COLO829 (cell line): ENCODE results near the gene ELL.

Experiments used
- DNase-seq: peaks from one replicate; pipeline ENCODE4 v3.0.0; 2012; ENCODE audit warnings: low spot score

Gene ELL

GRCh38 chr19:18504886-18505610, 16.8 kb downstream of the ELL start:
- no peak for DNase-seq

GRCh38 chr19:18503971-18504885, 17.6 kb downstream of the ELL start:
- no peak for DNase-seq

GRCh38 chr19:18503337-18503970, 18.4 kb downstream of the ELL start:
- no peak for DNase-seq

GRCh38 chr19:18502638-18503294, 19.1 kb downstream of the ELL start:
- DNase-seq, result no peak

- no peak for DNase-seq
These were observed 19.6 kb downstream of the ELL start for GRCh38 chr19:18502246-18502637.

- no peak for DNase-seq
These were observed 20.0 kb downstream of the ELL start for GRCh38 chr19:18501832-18502231.

GRCh38 chr19:18501351-18501750, 20.5 kb downstream of the ELL start:
- DNase-seq, result no peak

- DNase-seq, result no peak
These were observed 21.1 kb downstream of the ELL start for GRCh38 chr19:18500799-18501198.

- DNase-seq, result no peak
These were observed 21.5 kb downstream of the ELL start for GRCh38 chr19:18500376-18500775.

- DNase-seq, result no peak
These were observed 22.7 kb downstream of the ELL start for GRCh38 chr19:18499055-18499775.

- no peak for DNase-seq
These were observed 25.0 kb downstream of the ELL start for GRCh38 chr19:18496980-18497256.

- no peak for DNase-seq
These were observed 25.5 kb downstream of the ELL start for GRCh38 chr19:18496167-18496979.

- no peak for DNase-seq
These were observed 26.5 kb downstream of the ELL start for GRCh38 chr19:18495204-18495911.

- no peak for DNase-seq
These were observed 27.6 kb downstream of the ELL start for GRCh38 chr19:18494267-18494607.

- no peak for DNase-seq
These were observed 28.2 kb downstream of the ELL start for GRCh38 chr19:18493440-18494266.

GRCh38 chr19:18491995-18492953, 29.6 kb downstream of the ELL start:
- DNase-seq, result no peak

- no peak for DNase-seq
These were observed 31.1 kb downstream of the ELL start for GRCh38 chr19:18490728-18491127.

GRCh38 chr19:18489627-18490184, 32.2 kb downstream of the ELL start:
- no peak for DNase-seq
